Pancreas (tissue), 10 donors: ENCODE data around the gene ARHGEF3. TPM values are rescaled to one million over a fixed set of nuclear protein-coding genes. Genes with fewer than 3 reads are reported as not detected.

Source experiments
- ATAC-seq, 4 donors: fragments of 200-7000 bp; cut with Tn5 transposase; one replicate each; pipeline versions ENCODE4 v1.8.0 to v1.9.1; 2020; ENCODE audit warnings: mild to moderate bottlenecking in 4 of 4, moderate library complexity in 4 of 4
- DNase-seq, 6 donors: peaks; one replicate each; pipeline ENCODE4 v3.0.0-alpha.2; 2020
- FAIRE-seq: peaks from 2 replicates; lab custom pipeline; 2012; peaks lifted over from hg19 to GRCh38; lab: Jason Lieb, UNC
- H3K27ac ChIP-seq, 4 donors: fragments of 200-600 bp; sonication (generic); 1 replicate in 3 of 4; 2 replicates in 1 of 4; pipeline versions ENCODE4 v1.5.0 to v1.8.0; 2020
- H3K27me3 ChIP-seq, 4 donors: fragments of 200-600 bp; one replicate each; pipeline ENCODE4 v1.8.0; 2021
- H3K36me3 ChIP-seq, 3 donors: fragments of 200-600 bp; sonication (generic) in 1 of 3; one replicate each; pipeline versions ENCODE4 v1.5.0 to v1.8.0; 2020 to 2021
- H3K4me1 ChIP-seq, 3 donors: fragments of 200-600 bp; one replicate each; pipeline ENCODE4 v1.8.0; 2021
- H3K4me3 ChIP-seq, 4 donors: fragments of 200-600 bp; sonication (generic) in 2 of 4; one replicate each; pipeline versions ENCODE4 v1.5.0 to v1.8.0; 2020 to 2021
- H3K9me3 ChIP-seq, 4 donors: fragments of 200-600 bp; one replicate each; pipeline ENCODE4 v1.8.0; 2021
- whole genome bisulfite sequencing, 2 donors: extraction: QIAGEN DNeasy Blood & Tissue Kit; methylation state at CpG; one replicate each; pipeline ENCODE4 v1.1.7; 2013; 5-methylcytosine and 5-hydroxymethylcytosine counted together
- intact Hi-C, 3 donors: fragments of 100-400 bp; cut with DNase I; formaldehyde crosslinking; loops; one replicate each; pipeline versions ENCODE4 v1.11.1 to v1.14.2; 2022
- polyA plus RNA-seq, 2 donors: library from polyadenylated mRNA; stranded (reverse); fragments of 200-250 nt; gene quantifications; one replicate each; pipeline ENCODE4 v1.2.3, GENCODE V29; 2013
- total RNA-seq, 6 donors: library from RNA; stranded (reverse); fragmentation: NEBNext Ultra II Directional in 4 of 6; extraction: Animal tissue kit (Norgen Biotek cat#: 25700) in 4 of 6; gene quantifications; one replicate each; pipeline versions ENCODE4 v1.2.1 to v1.2.4, GENCODE V29; 2021 to 2023
- TF ChIP-seq, protein P1 (sequence below), 4 donors: fragments of 200-600 bp; sonication (generic) in 3 of 4; IDR thresholded peaks; one replicate each; pipeline versions ENCODE4 v1.5.0 to v1.8.0; 2021; ENCODE audit warnings: antibody characterized with exemption in 4 of 4
- donor health status: healthy with polysubstance abuse.
- donor health status: DM: no; HTN: no; CAD: no; lungs with moderate emphysema.
- donor health status: DM: no; HTN: no; CAD: no.
- donor health status: control.
- donor health status: control.
- donor health status: Bipolar disorder and iron deficiency.
- donor health status: DM: yes; HTN: yes; CAD: no.
- donor health status: DM: no; HTN: no; CAD: no.
- donor health status: DM: no; HTN: no; CAD: no.
- donor health status: DM: yes; HTN: yes; CAD: no.

The ARHGEF3 gene
- total and polyA plus RNA-seq, 8 donors, result 11.4 to 36.5 (median 25.6) TPM

DNA sequence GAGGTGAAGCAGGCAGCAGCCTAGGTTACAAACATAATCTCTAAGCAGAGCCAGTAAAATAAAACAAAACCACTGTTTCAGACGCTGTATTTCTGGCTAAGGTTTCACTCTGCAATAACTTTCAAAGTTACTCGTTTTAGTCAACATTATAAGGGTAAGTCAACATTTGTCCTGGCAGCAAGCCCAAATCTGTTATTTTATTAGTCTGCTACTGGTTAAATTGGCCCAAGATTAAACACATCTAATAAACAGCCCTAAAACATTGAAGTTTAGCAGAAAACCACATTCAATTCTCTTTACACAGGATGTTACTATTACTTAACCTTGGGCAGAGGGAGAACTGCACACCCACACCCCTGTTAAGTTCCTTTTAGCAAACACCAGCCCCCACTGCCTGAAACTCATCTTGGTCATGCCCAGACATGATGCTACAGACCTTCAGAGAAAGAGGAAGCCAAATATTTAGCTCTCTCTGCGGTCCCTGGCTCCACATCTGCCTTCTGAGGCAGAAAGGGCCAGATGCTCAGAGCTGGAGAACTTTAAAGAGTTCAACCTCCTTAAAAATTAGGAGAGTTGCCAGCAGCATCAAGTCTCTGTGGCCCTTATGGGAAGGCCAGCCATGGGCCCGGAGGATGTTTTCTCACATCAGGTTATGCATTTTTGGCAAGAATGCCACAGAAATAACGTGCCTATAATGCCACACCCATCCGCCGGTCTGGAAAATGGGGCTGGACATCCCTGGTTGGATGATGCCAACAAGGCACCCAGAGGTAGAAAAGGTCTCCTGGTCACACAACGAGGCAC, 17.9 kb downstream of the ARHGEF3 start:
- ATAC-seq (peak; percentile 69 to 80 (median 72)), FAIRE-seq (no peak), DNase-seq (peak in 3 of 6 donors; percentile 56 to 78 (median 64))
- TF ChIP-seq, protein P1, sequence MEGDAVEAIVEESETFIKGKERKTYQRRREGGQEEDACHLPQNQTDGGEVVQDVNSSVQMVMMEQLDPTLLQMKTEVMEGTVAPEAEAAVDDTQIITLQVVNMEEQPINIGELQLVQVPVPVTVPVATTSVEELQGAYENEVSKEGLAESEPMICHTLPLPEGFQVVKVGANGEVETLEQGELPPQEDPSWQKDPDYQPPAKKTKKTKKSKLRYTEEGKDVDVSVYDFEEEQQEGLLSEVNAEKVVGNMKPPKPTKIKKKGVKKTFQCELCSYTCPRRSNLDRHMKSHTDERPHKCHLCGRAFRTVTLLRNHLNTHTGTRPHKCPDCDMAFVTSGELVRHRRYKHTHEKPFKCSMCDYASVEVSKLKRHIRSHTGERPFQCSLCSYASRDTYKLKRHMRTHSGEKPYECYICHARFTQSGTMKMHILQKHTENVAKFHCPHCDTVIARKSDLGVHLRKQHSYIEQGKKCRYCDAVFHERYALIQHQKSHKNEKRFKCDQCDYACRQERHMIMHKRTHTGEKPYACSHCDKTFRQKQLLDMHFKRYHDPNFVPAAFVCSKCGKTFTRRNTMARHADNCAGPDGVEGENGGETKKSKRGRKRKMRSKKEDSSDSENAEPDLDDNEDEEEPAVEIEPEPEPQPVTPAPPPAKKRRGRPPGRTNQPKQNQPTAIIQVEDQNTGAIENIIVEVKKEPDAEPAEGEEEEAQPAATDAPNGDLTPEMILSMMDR (IDR thresholded peaks at IDR 0.05), result no peak
- H3K4me3 ChIP-seq, result no peak overlapping the region
- peak overlapping the region; percentile 23 to 87 (median 62) for H3K27ac ChIP-seq
- no peaks in the 10 kb centered on the region for H3K27me3 ChIP-seq
- 22 to 26% methylated on average over 8 of the region's 8 CpGs for WGBS, 2 donors
- no peaks in the 10 kb centered on the region for H3K36me3 ChIP-seq
- intact Hi-C loops, result no loop called here
- peaks cover 59 to 82% (median 81%) of the 10 kb centered on the region in 3 donors for H3K4me1 ChIP-seq
- no peaks in the 10 kb centered on the region for H3K9me3 ChIP-seq

DNA sequence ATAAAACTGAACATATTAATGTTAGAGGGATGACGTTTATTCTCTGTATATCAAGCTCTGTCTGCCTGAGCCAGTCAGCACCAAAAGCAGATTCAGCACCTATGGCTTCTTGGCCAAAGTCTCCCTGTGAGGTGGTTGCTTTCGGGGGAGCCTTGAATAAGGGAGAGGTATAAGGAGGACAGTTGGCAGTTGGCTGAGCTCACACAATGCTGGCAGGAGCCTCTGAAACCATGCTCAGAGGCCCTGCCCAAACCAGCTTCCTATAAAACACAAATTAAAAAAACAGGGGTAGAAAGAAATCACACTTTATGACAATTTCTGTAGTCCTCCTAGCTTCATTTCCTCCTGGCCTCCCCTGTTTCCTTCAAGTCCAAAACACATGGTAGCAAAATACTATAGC, 18.8 kb downstream of the ARHGEF3 start:
- FAIRE-seq (no peak), DNase-seq (no peak), ATAC-seq (peak in 3 of 4 donors; percentile 15 to 20 (median 17))
- Histone ChIP-seq H3K4me3 (no peak overlapping the region), H3K27me3 (no peaks in the 10 kb centered on the region), H3K36me3 (no peaks in the 10 kb centered on the region), H3K4me1 (peaks cover 59 to 82% (median 73%) of the 10 kb centered on the region in 3 donors), H3K9me3 (no peaks in the 10 kb centered on the region), H3K27ac (peak overlapping the region; percentile 23 to 87 (median 62))
- 23 to 32% methylated on average over 2 of the region's 2 CpGs for WGBS, 2 donors
- TF ChIP-seq, protein P1 (IDR thresholded peaks at IDR 0.05), result no peak
- intact Hi-C loops, result no loop called here

DNA sequence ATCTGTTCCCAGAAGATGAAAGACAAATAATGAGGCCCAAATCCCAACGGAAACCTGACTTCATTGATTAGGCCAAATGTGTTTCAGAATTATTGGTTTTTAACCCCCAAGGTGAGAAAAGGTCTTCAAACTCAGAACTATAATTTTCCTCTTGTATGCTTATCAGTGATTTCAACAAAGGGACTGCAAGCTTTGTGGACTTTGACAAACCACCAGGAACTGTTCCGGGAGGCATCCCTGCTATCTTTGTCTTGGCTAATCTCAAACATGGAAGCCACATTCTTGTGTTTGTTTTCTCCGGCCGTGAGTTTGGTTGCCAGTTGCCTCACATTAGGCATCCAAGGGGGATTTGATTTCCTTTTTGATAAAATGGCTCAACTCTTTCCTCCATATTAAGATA, 19.5 kb downstream of the ARHGEF3 start:
- Histone ChIP-seq H3K27ac (peak overlapping the region in 3 of 4 donors; percentile 46 to 87 (median 79)), H3K4me3 (no peak overlapping the region), H3K9me3 (no peaks in the 10 kb centered on the region), H3K4me1 (peaks cover 56 to 82% (median 75%) of the 10 kb centered on the region in 3 donors), H3K27me3 (no peaks in the 10 kb centered on the region), H3K36me3 (no peaks in the 10 kb centered on the region)
- FAIRE-seq, result no peak
- intact Hi-C loops, result no loop called here
- no peak for ATAC-seq
- DNase-seq, result no peak
- TF ChIP-seq, protein P1 (IDR thresholded peaks at IDR 0.05), result no peak
- WGBS, 2 donors, result 14 to 18% methylated on average over 4 of the region's 4 CpGs

GRCh38 chr3:56781762-56782161, 20.0 kb downstream of the ARHGEF3 start:
- Histone ChIP-seq H3K4me3 (no peak overlapping the region), H3K9me3 (no peaks in the 10 kb centered on the region), H3K27ac (peak overlapping the region in 2 of 4 donors; percentile 79 to 87), H3K27me3 (no peaks in the 10 kb centered on the region), H3K4me1 (peaks cover 52 to 82% (median 75%) of the 10 kb centered on the region in 3 donors), H3K36me3 (no peaks in the 10 kb centered on the region)
- FAIRE-seq (no peak), ATAC-seq (no peak), DNase-seq (no peak)
- intact Hi-C loops, result no loop called here
- TF ChIP-seq, protein P1 (IDR thresholded peaks at IDR 0.05), result no peak
- WGBS, 2 donors, result 44 to 59% methylated on average over 2 of the region's 2 CpGs

GRCh38 chr3:56780936-56781335, 20.8 kb downstream of the ARHGEF3 start:
- WGBS, 2 donors, result 90% methylated on average over 2 of the region's 2 CpGs; no CpG with 5 or more reads in 1 of the 2 donors
- Histone ChIP-seq H3K27me3 (no peaks in the 10 kb centered on the region), H3K4me3 (no peak overlapping the region), H3K27ac (peak overlapping the region in 3 of 4 donors; percentile 5 to 87 (median 79)), H3K4me1 (peaks cover 51 to 82% (median 75%) of the 10 kb centered on the region in 3 donors), H3K36me3 (no peaks in the 10 kb centered on the region), H3K9me3 (no peaks in the 10 kb centered on the region)
- ATAC-seq, result no peak
- FAIRE-seq, result no peak
- DNase-seq, result no peak
- intact Hi-C loops, result no loop called here
- TF ChIP-seq, protein P1 (IDR thresholded peaks at IDR 0.05), result no peak
